Stimulated activated naive B cell treated with anti-CD40 and anti-IgM and Interleukin-4, amounts not matched to agents 10 μg/mL and 1 μg/mL and 100 μg/mL, for 72 hours (primary cell): ENCODE data around the gene ALK.

Experiments
- ATAC-seq, 2 donors: fragments of 150-1000 bp; cut with Tn5 transposase; replicated peaks; 2 replicates each; pipeline ENCODE4 v1.10.0; 2021; ENCODE audit warnings: moderate library complexity in 1 of 2
- DNase-seq: peaks from one replicate; pipeline ENCODE4 v3.0.0; 2021
- H3K27ac Mint-ChIP-seq: one replicate; pipeline ENCODE4 v1.8.0; 2022; ENCODE audit warnings: mild to moderate bottlenecking, mixed read lengths
- H3K27me3 Mint-ChIP-seq, 2 donors: one replicate each; pipeline ENCODE4 v1.8.0; 2022; ENCODE audit warnings: mixed read lengths in 2 of 2
- H3K36me3 Mint-ChIP-seq, 2 donors: one replicate each; pipeline ENCODE4 v1.8.0; 2022; ENCODE audit warnings: mixed read lengths in 2 of 2, mild to moderate bottlenecking in 1 of 2
- H3K4me1 Mint-ChIP-seq, 2 donors: one replicate each; pipeline ENCODE4 v1.8.0; 2022; ENCODE audit warnings: mixed read lengths in 2 of 2, mild to moderate bottlenecking in 1 of 2
- H3K4me3 Mint-ChIP-seq, 2 donors: one replicate each; pipeline ENCODE4 v1.8.0; 2022; ENCODE audit warnings: mild to moderate bottlenecking in 2 of 2, mixed read lengths in 2 of 2, moderate library complexity in 1 of 2
- H3K9me3 Mint-ChIP-seq, 2 donors: one replicate each; pipeline ENCODE4 v1.8.0; 2022; ENCODE audit warnings: mixed read lengths in 2 of 2, mild to moderate bottlenecking in 1 of 2

Gene ALK

DNA sequence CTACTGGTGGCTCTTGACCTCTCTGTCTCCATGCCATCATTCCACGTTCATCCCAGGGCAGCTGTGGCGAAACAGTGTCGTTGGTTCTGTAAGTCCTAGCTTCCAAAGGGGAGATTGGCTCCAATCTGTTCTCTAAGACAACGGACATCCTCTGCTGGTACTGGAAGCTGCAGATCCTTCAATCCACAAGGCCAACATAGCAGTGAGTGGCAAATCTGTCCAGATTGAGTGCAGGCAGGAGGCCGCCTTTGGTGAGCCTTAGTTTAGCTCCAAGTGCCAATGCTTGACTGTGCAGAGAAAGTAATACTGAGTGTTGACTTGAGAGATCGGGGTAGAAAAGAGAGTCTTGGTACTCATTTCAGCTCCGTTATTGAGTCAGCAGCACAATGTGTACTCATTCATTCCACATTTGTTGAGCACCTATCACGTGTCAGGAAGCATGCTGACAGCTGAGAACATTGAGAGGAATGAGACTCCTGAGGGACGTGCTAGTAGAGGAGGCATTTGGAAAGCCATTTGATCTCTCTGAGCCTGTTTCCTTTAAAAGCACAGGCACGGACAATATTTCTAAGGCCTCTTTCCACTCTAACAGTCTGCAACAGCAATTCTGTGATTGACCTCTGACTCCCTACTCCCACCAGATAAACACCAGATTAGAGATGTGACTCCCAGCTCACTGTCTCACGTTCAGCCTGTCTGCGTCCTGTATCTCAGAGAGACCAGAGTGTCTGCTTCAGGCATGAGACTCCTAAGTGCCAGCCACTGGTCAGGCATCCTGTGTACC, 500.2 kb downstream of the ALK start:
- peaks cover 0 to 9% of the 10 kb centered on the region in 2 donors for H3K4me1 Mint-ChIP-seq
- DNase-seq: no peak
- H3K36me3 Mint-ChIP-seq: no peaks in the 10 kb centered on the region
- no peak overlapping the region for H3K27ac Mint-ChIP-seq
- H3K4me3 Mint-ChIP-seq: no peak overlapping the region
- no peak for ATAC-seq
- peaks cover 3 to 7% of the 10 kb centered on the region in 2 donors for H3K27me3 Mint-ChIP-seq
- no peaks in the 10 kb centered on the region for H3K9me3 Mint-ChIP-seq

DNA sequence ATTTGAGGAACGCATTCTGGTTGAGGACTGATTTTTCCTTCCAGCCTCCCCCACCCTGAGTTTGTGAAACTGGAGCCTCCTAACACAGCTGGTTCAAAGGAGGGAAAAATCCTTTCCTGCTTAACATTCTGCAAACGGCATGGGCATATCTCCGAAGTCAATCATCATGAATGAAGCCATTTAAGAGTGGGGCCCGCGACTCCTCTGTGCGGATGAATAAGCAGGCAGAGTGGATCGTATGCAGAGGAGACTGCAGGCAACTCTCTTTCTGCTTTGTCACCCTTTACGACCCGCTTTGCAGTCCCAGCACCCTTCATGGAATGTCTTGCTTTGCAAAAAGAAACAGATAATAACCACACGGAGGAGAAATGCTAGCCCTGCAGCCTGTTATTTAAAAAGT, 500.9 kb downstream of the ALK start:
- H3K9me3 Mint-ChIP-seq: no peaks in the 10 kb centered on the region
- H3K27ac Mint-ChIP-seq: no peak overlapping the region
- no peaks in the 10 kb centered on the region for H3K36me3 Mint-ChIP-seq
- H3K4me1 Mint-ChIP-seq: peaks cover 0 to 9% of the 10 kb centered on the region in 2 donors
- H3K4me3 Mint-ChIP-seq: no peak overlapping the region
- no peak for ATAC-seq
- peaks cover 3 to 7% of the 10 kb centered on the region in 2 donors for H3K27me3 Mint-ChIP-seq
- no peak for DNase-seq

DNA sequence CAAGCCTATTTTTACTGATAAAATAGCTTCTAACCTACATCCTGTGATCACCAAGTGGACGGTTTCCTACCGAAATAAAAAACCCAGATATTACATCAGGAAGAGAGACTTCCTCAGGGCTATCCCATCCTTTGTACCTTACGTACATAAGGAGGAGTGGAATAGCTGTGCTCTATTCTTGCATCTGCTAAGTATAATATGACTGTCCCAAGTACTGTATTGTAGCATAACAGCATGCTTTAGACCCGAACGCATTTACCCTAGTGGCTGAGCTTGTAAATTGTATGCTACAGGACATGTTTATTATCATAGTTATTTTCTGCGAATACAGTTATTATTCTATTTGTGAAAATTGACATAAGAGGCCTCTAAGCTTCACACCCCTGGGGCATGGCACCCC, 503.8 kb downstream of the ALK start:
- no peak for DNase-seq
- Mint-ChIP-seq H3K27me3 (peaks cover 3 to 7% of the 10 kb centered on the region in 2 donors), H3K9me3 (no peaks in the 10 kb centered on the region)

DNA sequence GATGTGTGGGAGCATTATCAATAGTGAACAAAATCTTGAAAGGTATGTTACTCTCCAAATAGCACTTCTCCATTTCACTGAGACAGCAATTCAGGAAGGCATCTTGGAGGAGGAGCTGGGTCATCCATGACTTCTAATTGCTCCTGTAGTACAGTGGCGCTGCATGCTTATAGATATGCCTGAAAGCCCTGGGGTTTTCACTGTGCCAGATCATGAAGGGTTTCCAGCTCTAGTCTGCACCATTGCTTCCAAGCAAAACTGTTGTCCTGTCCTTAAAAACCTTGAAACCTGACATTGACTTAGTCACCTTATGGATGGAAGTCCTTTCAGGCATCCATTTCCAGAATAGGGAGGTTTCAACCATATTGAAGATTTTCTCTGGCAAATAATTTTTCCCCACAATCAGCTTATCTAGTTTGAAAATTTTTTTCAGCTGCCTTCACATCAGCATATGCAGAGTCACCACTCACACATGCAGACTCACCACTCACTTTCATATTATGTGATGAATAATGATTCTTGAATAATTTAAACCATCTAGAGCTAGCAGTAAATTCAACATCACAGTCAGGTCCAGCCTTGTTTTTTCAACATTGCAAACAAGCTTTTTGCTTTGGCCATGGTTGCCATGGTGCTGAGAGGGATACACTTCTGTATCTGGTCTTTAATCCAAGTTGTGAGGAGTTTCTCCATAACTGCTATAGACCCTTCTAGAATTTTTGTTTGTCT, 509.0 kb downstream of the ALK start:
- ATAC-seq: no peak
- Mint-ChIP-seq H3K9me3 (no peaks in the 10 kb centered on the region), H3K36me3 (no peaks in the 10 kb centered on the region), H3K4me1 (no peaks in the 10 kb centered on the region), H3K27ac (no peak overlapping the region), H3K4me3 (no peak overlapping the region), H3K27me3 (no peaks in the 10 kb centered on the region)
- no peak for DNase-seq

More for the DNA sequence above, 503.8 kb downstream of the ALK start:
- Mint-ChIP-seq H3K4me1 (no peaks in the 10 kb centered on the region), H3K27ac (no peak overlapping the region), H3K36me3 (no peaks in the 10 kb centered on the region), H3K4me3 (no peak overlapping the region)
- no peak for ATAC-seq

DNA sequence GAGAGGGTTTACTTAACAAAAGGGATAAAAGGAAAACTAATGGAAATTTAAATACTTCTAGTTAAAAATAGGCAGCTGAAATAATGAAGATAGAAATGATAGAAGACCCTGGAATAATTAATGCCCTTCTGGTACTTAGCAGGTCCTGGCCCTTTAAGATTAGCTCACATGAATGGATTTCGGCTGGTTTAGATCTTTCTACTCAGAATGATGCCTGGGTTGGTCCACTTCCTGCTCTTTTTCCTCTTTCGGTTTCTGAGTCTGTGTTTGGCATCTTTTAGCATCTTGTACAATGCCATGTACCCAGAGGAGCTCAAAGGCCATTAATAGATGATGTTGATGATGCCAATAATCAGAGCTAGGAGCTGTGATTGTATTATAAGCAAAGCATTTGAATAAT, 515.7 kb downstream of the ALK start:
- DNase-seq (no peak), ATAC-seq (no peak)
- peaks cover 3 to 8% of the 10 kb centered on the region in 2 donors for H3K27me3 Mint-ChIP-seq
- H3K9me3 Mint-ChIP-seq: no peaks in the 10 kb centered on the region
- no peaks in the 10 kb centered on the region for H3K36me3 Mint-ChIP-seq
- no peak overlapping the region for H3K27ac Mint-ChIP-seq
- peaks cover 0 to 2% of the 10 kb centered on the region in 2 donors for H3K4me1 Mint-ChIP-seq
- no peak overlapping the region for H3K4me3 Mint-ChIP-seq

DNA sequence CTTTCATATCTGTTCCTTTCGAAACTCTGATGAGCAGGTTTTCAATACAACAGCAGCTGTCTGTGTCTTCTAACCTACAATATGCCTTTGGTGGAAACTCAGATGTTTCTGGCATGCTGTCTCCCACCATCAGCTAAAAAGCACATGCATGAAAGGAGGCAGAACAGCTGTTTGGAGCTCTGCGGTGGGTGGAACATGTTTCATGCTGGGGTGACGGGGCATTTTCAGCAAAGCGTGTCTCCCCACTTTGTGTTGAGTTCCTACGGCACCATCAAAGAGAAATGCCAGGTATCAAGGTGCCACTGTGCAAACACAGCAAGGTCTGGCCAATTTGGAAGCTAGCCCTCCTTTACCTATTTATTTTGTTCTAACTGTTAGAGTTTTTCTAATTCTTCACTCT, 516.1 kb downstream of the ALK start:
- peaks cover 0 to 2% of the 10 kb centered on the region in 2 donors for H3K4me1 Mint-ChIP-seq
- no peak for DNase-seq
- no peaks in the 10 kb centered on the region for H3K36me3 Mint-ChIP-seq
- H3K9me3 Mint-ChIP-seq: no peaks in the 10 kb centered on the region
- H3K4me3 Mint-ChIP-seq: no peak overlapping the region
- H3K27ac Mint-ChIP-seq: no peak overlapping the region
- H3K27me3 Mint-ChIP-seq: peaks cover 3 to 12% of the 10 kb centered on the region in 2 donors
- no peak for ATAC-seq

DNA sequence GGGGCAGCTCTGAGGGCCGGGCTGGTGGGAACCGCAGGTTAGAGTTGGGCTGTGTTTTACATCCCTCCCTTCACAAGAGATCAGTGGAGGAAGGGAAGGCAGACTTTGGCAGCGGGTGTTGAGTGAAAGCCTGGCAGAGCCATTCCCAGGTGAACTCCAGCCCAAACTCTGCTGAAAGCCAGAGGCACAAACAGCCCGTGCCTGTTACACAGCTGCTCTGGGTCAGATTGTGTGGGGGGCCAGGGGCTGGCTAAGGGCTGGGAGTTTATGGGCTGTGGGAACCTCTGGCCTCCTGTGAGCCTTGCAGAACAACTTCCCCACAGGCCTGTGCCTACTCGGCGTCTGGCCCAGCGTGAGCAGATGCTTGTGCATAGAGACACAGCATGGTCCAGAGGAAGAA, 519.4 kb downstream of the ALK start:
- Mint-ChIP-seq H3K27me3 (peaks cover 3 to 12% of the 10 kb centered on the region in 2 donors), H3K36me3 (no peaks in the 10 kb centered on the region), H3K9me3 (no peaks in the 10 kb centered on the region), H3K4me1 (peaks cover 0 to 2% of the 10 kb centered on the region in 2 donors), H3K27ac (no peak overlapping the region), H3K4me3 (no peak overlapping the region)
- DNase-seq: no peak
- ATAC-seq: no peak

DNA sequence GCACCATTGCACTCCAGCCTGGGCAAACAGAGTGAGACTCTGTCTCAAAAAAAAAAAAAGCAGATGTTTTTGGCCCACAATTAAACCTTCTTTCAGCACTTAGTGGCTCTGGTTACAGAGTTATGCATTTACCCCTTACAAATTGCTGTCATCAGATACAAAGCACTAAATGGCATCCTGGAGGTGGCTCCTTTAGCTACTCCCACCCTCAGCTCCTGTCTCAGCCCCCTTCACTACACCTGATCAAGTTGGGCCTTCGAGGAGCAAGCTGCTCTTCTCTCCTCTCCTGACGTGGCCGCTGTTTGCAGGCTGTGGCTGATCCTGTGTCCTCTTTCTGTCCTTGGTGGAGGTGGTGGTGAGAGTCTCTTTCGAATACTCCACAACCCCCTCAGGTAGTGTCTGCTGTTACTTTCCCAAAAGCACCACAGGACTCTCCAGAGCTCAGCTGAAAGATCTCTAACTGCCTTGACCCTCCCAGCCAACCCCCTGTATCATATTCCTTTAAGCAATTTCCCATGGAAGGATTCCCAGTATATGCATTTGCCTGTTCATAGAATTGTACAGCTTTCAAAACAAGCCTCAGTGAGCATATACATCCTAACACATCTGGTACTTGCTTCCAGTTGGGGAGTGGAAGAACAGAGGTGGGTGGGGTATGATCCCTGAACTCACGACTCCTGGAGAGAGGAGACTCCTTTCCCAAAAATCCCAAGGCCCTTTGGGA, 520.3 kb downstream of the ALK start:
- no peak for DNase-seq
- peaks cover 0 to 12% of the 10 kb centered on the region in 2 donors for H3K27me3 Mint-ChIP-seq
- no peak overlapping the region for H3K4me3 Mint-ChIP-seq
- H3K9me3 Mint-ChIP-seq: no peaks in the 10 kb centered on the region
- H3K27ac Mint-ChIP-seq: no peak overlapping the region
- H3K4me1 Mint-ChIP-seq: peaks cover 0 to 2% of the 10 kb centered on the region in 2 donors
- no peaks in the 10 kb centered on the region for H3K36me3 Mint-ChIP-seq
- ATAC-seq: no peak

DNA sequence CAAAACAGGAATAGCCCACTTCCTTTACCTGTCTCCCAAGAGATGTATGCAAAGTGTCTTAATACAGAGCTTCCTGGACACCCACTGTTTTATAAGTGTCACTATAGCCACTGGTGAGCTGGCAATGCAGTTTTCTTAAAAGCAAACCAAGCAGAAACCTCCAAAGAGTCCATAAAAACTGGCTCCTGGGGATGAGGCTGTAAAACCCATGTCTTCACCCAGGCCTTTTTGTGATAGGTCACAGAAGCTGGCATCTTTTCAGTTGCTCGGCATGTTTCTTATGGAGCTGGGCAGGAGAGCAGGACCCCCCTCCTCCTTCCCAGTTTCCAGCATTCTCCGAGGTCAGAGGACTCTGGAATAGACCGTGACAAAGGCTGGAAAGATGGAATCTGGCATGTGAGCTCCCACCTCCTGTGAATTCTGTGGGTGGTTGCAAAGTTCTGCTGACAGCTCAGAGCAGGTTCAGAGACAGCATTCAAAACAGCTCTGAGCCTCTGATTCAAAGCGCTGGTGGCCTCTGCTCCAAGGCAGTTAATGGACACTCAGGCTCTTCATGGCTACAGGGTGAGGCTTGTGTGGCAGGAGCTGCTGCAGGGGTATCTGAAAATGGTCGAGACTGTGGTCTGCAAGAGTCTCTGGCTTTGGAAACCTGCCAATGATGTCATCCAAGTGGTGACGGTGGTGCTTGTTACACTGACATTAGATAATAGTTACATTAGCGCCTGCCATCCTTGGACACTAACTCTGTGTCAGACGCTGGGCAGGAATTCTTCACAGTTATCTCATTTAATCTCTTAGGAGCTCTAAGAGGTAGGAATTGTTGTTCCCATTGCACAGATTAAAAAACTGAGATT, 522.8 kb downstream of the ALK start:
- Mint-ChIP-seq H3K9me3 (no peaks in the 10 kb centered on the region), H3K27me3 (peaks cover 1 to 20% of the 10 kb centered on the region in 2 donors)

DNA sequence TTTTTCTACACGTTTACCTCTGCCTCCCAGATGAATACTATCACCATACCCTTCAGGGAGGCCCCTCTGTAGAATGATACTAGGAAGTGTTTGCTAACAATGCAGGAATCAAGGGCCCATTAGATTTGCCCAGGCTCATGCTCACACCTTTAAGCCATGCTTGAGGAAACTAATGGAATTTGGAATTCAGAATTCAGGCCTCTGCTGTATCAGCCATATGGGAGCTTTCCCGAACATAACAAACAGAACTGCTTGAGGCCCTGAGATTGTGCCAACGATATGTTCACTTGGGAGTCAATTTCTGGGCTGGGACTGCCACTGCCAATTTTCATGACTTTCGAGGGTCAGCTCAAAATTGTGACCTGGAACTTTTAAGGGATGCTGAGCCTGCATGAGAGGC, 523.7 kb downstream of the ALK start:
- DNase-seq (no peak), ATAC-seq (no peak)
- Mint-ChIP-seq H3K27me3 (peaks cover 6 to 20% of the 10 kb centered on the region in 2 donors), H3K36me3 (no peaks in the 10 kb centered on the region), H3K4me1 (no peaks in the 10 kb centered on the region), H3K4me3 (no peak overlapping the region), H3K9me3 (no peaks in the 10 kb centered on the region), H3K27ac (no peak overlapping the region)

More for the DNA sequence above, 522.8 kb downstream of the ALK start:
- ATAC-seq (no peak), DNase-seq (no peak)
- H3K4me1 Mint-ChIP-seq: no peaks in the 10 kb centered on the region
- H3K27ac Mint-ChIP-seq: no peak overlapping the region
- H3K36me3 Mint-ChIP-seq: no peaks in the 10 kb centered on the region
- H3K4me3 Mint-ChIP-seq: no peak overlapping the region

DNA sequence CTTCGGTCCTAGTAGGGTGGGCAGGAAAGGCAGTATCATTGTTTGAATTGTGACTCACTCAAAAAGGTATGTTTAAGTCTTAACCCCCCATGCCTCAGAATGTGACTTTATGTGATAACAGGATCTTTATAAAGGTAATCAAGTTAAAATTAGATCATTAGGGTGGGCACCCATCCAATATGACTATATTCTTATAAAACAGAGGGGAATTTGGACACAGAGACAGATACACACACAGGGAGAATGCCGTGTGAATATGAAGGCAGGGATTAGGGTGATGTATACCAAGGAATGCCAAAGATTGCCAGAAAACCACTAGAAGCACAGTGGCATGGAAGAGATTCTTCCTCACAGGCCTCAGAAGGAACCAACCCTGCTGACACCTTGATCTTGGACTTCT, 524.3 kb downstream of the ALK start:
- no peak for DNase-seq
- H3K9me3 Mint-ChIP-seq: no peaks in the 10 kb centered on the region
- no peaks in the 10 kb centered on the region for H3K36me3 Mint-ChIP-seq
- no peaks in the 10 kb centered on the region for H3K4me1 Mint-ChIP-seq
- no peak for ATAC-seq
- no peak overlapping the region for H3K27ac Mint-ChIP-seq
- peaks cover 6 to 20% of the 10 kb centered on the region in 2 donors for H3K27me3 Mint-ChIP-seq
- no peak overlapping the region for H3K4me3 Mint-ChIP-seq

DNA sequence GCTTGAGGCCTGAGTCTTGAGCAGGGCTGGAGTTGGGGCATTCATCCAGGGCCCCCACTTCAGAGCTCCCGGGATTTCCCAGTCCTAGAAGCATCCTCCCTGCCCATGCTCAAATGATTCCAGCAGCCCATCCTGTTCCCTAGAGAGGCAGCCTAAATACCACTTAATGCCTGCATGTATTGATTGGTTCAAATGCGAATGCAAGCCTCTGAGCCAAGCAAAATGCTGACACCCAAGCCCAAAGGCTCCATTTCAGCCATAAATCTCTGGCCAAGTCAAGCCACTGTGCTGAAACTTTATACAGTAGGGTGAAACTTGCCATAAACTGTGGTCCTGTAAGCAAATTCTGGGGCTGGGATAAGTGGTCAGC, 526.4 kb downstream of the ALK start:
- no peaks in the 10 kb centered on the region for H3K9me3 Mint-ChIP-seq
- DNase-seq (no peak), ATAC-seq (no peak)
- peaks cover 8 to 9% of the 10 kb centered on the region in 2 donors for H3K27me3 Mint-ChIP-seq
- no peaks in the 10 kb centered on the region for H3K36me3 Mint-ChIP-seq
- no peak overlapping the region for H3K27ac Mint-ChIP-seq
- no peaks in the 10 kb centered on the region for H3K4me1 Mint-ChIP-seq
- no peak overlapping the region for H3K4me3 Mint-ChIP-seq

DNA sequence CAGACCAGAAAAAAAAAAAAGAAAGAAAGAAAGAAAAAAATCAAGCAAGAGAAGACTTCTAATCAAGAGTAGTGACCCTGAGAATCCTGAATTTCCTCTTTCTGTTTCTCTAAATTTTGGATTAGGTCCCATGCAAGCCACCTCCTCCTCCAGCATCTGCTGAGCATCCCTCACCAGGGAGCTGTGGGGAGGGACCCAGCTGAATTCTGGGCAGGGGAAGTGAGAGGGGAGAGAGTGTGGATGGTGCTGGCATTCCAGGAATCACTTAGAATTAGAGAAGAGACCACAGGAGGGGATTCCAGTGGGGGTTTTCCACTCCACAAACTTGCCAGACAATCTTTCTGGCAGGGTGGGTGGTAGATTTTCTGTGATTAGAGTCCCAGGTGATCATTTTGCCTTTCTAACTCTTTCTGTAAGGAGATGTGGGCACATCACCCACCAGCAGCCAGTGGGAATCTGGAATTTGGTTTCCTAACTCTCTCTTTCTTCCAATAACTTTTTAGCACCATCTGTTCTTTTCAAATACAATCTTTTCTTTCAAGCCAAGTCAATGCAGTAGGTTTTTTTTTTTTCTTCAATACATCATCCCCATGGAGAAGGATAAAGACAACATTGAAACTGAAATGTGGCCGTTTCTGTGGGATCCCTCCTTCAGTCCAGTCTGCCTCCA, 526.9 kb downstream of the ALK start:
- ATAC-seq (no peak), DNase-seq (no peak)
- Mint-ChIP-seq H3K9me3 (no peaks in the 10 kb centered on the region), H3K27ac (no peak overlapping the region), H3K4me3 (no peak overlapping the region), H3K4me1 (no peaks in the 10 kb centered on the region), H3K27me3 (peaks cover 8 to 9% of the 10 kb centered on the region in 2 donors), H3K36me3 (no peaks in the 10 kb centered on the region)
